Neural cell (in vitro differentiated cells): ENCODE results near the gene EXD3. TPM values are rescaled to one million over a fixed set of nuclear protein-coding genes. Genes with fewer than 3 reads are reported as not detected.

Experiments
- H2AFZ ChIP-seq: fragments of 200-600, 300-800 bp; sonication (generic), shearing (Covaris generic); 2 replicates; pipeline ENCODE4 v1.6.0; 2014; ENCODE audit warnings: low read depth, mild to moderate bottlenecking, antibody characterized with exemption, low read length, moderate library complexity
- H3F3A ChIP-seq: fragments of 200-600 bp; shearing (Covaris generic); 2 replicates; pipeline ENCODE4 v1.6.1; 2016; ENCODE audit warnings: mild to moderate bottlenecking, moderate library complexity, mixed read lengths, antibody characterized with exemption, low read length; ENCODE audit not compliant: insufficient read depth, poor library complexity, severe bottlenecking
- H3K27ac ChIP-seq: fragments of 200-600, 300-800 bp; sonication (generic), shearing (Covaris generic); 2 replicates; pipeline ENCODE4 v1.5.1; 2014; ENCODE audit warnings: mild to moderate bottlenecking, low read length, moderate library complexity
- H3K27me3 ChIP-seq: fragments of 300-800, 200-600 bp; sonication (generic), shearing (Covaris generic); 2 replicates; pipeline ENCODE4 v1.6.0; 2014; ENCODE audit warnings: mild to moderate bottlenecking, low read depth, low read length, moderate library complexity; ENCODE audit not compliant: insufficient read depth
- H3K36me3 ChIP-seq: fragments of 300-800, 200-600 bp; sonication (generic), shearing (Covaris generic); 2 replicates; pipeline ENCODE4 v1.5.1; 2014; ENCODE audit warnings: mild to moderate bottlenecking, antibody characterized with exemption, low read length, moderate library complexity; ENCODE audit not compliant: insufficient read depth
- H3K4me2 ChIP-seq: fragments of 300-800, 200-600 bp; sonication (generic), shearing (Covaris generic); 2 replicates; pipeline ENCODE4 v1.6.0; 2014; ENCODE audit warnings: mild to moderate bottlenecking, low read length
- H3K4me3 ChIP-seq: fragments of 300-800, 200-600 bp; sonication (generic), shearing (Covaris generic); 2 replicates; pipeline ENCODE4 v1.5.1; 2014; ENCODE audit warnings: mild to moderate bottlenecking, low read length, moderate library complexity
- H3K79me2 ChIP-seq: fragments of 200-600 bp; shearing (Covaris generic); replicated peaks from 2 replicates; pipeline ENCODE4 v1.6.0; 2014; ENCODE audit warnings: mild to moderate bottlenecking, low read length, moderate library complexity; ENCODE audit not compliant: insufficient read depth
- H3K9ac ChIP-seq: fragments of 300-800, 200-600 bp; sonication (generic), shearing (Covaris generic); 2 replicates; pipeline ENCODE4 v1.6.1; 2016; ENCODE audit warnings: mild to moderate bottlenecking, low read length, mixed read lengths
- H3K9me2 ChIP-seq: fragments of 200-600 bp; shearing (Covaris generic); 2 replicates; pipeline ENCODE4 v1.6.1; 2016; ENCODE audit warnings: mild to moderate bottlenecking, low read length, mixed read lengths; ENCODE audit not compliant: insufficient read depth
- H3K9me3 ChIP-seq: fragments of 200-600, 300-800 bp; sonication (generic), shearing (Covaris generic); 2 replicates; pipeline ENCODE4 v1.6.1; 2016; ENCODE audit warnings: mild to moderate bottlenecking, mixed run types, low read length, moderate library complexity, mixed read lengths
- H4K20me1 ChIP-seq: fragments of 200-600 bp; shearing (Covaris generic); 2 replicates; pipeline ENCODE4 v1.6.1; 2016; ENCODE audit warnings: mild to moderate bottlenecking, mixed run types; ENCODE audit not compliant: insufficient read depth
- EP300 ChIP-seq: fragments of 450-650 bp; conservative IDR thresholded peaks from 2 replicates; pipeline ENCODE4 v1.6.1; 2014; ENCODE audit warnings: antibody characterized with exemption, mild to moderate bottlenecking, moderate library complexity; ENCODE audit not compliant: poor library complexity, severe bottlenecking
- EZH2 ChIP-seq: fragments of 200-600, 300-800 bp; shearing (Covaris generic), sonication (generic); IDR thresholded peaks from 2 replicates; pipeline ENCODE4 v1.6.1; 2014; ENCODE audit warnings: antibody characterized with exemption, low read length, borderline replicate concordance, mild to moderate bottlenecking; ENCODE audit not compliant: insufficient read depth, poor library complexity, severe bottlenecking
- MXI1 ChIP-seq: fragments of 450-650 bp; conservative IDR thresholded peaks from 2 replicates; pipeline ENCODE4 v1.6.1; 2014; ENCODE audit warnings: antibody characterized with exemption, mild to moderate bottlenecking; ENCODE audit not compliant: poor library complexity, severe bottlenecking
- RAD21 ChIP-seq: fragments of 450-650 bp; conservative IDR thresholded peaks from 2 replicates; pipeline ENCODE4 v1.6.1; 2014; ENCODE audit warnings: antibody characterized with exemption, mild to moderate bottlenecking, moderate library complexity
- REST ChIP-seq: IDR thresholded peaks from 2 replicates; pipeline ENCODE4 v1.6.1; 2012; ENCODE audit warnings: borderline replicate concordance
- SMC3 ChIP-seq: fragments of 450-650 bp; conservative IDR thresholded peaks from 2 replicates; pipeline ENCODE4 v1.6.1; 2014; ENCODE audit warnings: antibody characterized with exemption, mild to moderate bottlenecking, moderate library complexity; ENCODE audit not compliant: poor library complexity
- TAF1 ChIP-seq: IDR thresholded peaks from 2 replicates; pipeline ENCODE4 v1.6.1; 2012; ENCODE audit warnings: low read depth
- polyA plus RNA-seq: library from polyadenylated mRNA; depleted of rRNA; stranded (reverse); fragments of >200 nt; gene quantifications from 2 replicates; pipeline ENCODE4 v1.2.3, GENCODE V29; 2014
- TF ChIP-seq, protein P1 (sequence below): fragments of 450-650 bp; IDR thresholded peaks from 2 replicates; pipeline ENCODE4 v1.5.1; 2014; ENCODE audit warnings: antibody characterized with exemption, mild to moderate bottlenecking, moderate library complexity; ENCODE audit not compliant: poor library complexity, severe bottlenecking

Gene EXD3
- polyA plus RNA-seq, 1 donor from 2014 or later = 32.9 TPM

GRCh38 chr9:137373611-137373980 is 49.4 kb downstream of the EXD3 start:
- no peak overlapping the region for H3K4me2 ChIP-seq
- H3K9ac ChIP-seq = no peak overlapping the region
- H3K27ac ChIP-seq = no peak overlapping the region
- no peaks in the 10 kb centered on the region for H3K79me2 ChIP-seq
- no peak overlapping the region for H2AFZ ChIP-seq
- H3K27me3 ChIP-seq = no peaks in the 10 kb centered on the region
- no peaks in the 10 kb centered on the region for H4K20me1 ChIP-seq
- no peaks in the 10 kb centered on the region for H3K9me3 ChIP-seq
- no peak overlapping the region for H3K4me3 ChIP-seq
- no peaks in the 10 kb centered on the region for H3K9me2 ChIP-seq
- H3K36me3 ChIP-seq = no peaks in the 10 kb centered on the region
- no peaks in the 10 kb centered on the region for H3F3A ChIP-seq
- no peak for TF ChIP-seq MXI1
- no peak for TF ChIP-seq TAF1
- no peak for TF ChIP-seq SMC3
- TF ChIP-seq RAD21 = no peak
- TF ChIP-seq, protein P1, sequence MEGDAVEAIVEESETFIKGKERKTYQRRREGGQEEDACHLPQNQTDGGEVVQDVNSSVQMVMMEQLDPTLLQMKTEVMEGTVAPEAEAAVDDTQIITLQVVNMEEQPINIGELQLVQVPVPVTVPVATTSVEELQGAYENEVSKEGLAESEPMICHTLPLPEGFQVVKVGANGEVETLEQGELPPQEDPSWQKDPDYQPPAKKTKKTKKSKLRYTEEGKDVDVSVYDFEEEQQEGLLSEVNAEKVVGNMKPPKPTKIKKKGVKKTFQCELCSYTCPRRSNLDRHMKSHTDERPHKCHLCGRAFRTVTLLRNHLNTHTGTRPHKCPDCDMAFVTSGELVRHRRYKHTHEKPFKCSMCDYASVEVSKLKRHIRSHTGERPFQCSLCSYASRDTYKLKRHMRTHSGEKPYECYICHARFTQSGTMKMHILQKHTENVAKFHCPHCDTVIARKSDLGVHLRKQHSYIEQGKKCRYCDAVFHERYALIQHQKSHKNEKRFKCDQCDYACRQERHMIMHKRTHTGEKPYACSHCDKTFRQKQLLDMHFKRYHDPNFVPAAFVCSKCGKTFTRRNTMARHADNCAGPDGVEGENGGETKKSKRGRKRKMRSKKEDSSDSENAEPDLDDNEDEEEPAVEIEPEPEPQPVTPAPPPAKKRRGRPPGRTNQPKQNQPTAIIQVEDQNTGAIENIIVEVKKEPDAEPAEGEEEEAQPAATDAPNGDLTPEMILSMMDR = no peak
- no peak for TF ChIP-seq EZH2
- TF ChIP-seq EP300 = no peak

DNA sequence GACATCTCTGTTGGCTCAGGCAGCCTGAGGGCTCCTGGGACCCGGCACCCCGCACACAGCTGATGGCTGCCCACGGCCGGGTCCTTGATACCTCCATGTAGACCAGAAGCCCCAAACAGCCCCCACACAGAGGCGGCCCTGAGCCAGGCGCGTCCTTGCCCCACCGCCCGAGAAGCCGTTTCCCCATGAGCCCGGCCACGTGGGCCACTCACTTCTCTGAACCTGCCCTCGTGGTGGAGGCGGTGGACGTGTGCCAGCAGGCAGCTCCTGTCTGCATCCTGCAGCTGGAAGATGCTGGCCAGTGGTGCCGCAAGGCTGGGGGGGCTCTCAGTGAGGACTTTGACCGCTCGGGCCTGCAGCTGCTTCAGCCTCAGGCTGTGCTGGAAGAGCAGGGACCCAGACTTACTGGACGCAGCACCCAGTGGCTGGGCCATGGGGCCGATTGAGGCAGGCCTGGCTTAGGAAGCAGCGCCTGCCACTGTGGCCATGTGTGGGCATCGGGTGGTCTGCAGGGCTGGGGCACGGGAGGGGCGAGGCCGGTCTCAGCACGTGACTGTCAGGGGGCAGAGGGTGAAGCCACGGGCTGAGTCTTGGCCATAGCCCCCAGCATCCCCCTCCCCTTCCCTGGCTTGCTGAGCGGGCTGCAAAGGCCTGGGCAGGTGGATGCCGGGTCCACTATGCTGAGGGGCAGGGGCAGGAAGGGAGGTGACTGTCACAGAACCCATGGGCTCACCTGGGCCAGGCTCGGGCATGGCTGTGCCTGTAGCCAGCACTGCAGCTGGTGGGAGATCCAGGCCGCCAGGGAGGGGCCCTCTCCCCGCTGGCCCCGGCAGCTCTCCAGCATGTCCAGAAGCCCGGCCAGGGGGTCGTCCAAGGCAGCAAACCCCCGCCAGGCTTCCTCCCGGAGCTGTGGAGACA is 50.0 kb downstream of the EXD3 start:
- Histone ChIP-seq H3K4me3 (no peak overlapping the region), H3K9me3 (no peaks in the 10 kb centered on the region), H3K4me2 (no peak overlapping the region), H3K9ac (no peak overlapping the region), H3F3A (no peaks in the 10 kb centered on the region), H3K36me3 (no peaks in the 10 kb centered on the region), H4K20me1 (no peaks in the 10 kb centered on the region), H2AFZ (no peak overlapping the region), H3K9me2 (no peaks in the 10 kb centered on the region), H3K79me2 (no peaks in the 10 kb centered on the region), H3K27ac (no peak overlapping the region), H3K27me3 (no peaks in the 10 kb centered on the region)
- no peak for TF ChIP-seq MXI1
- no peak for TF ChIP-seq REST
- TF ChIP-seq EP300 = no peak
- no peak for TF ChIP-seq EZH2
- no peak for TF ChIP-seq TAF1
